Measurements from ENCODE around the gene CEP104.

The CEP104 gene

DNA sequence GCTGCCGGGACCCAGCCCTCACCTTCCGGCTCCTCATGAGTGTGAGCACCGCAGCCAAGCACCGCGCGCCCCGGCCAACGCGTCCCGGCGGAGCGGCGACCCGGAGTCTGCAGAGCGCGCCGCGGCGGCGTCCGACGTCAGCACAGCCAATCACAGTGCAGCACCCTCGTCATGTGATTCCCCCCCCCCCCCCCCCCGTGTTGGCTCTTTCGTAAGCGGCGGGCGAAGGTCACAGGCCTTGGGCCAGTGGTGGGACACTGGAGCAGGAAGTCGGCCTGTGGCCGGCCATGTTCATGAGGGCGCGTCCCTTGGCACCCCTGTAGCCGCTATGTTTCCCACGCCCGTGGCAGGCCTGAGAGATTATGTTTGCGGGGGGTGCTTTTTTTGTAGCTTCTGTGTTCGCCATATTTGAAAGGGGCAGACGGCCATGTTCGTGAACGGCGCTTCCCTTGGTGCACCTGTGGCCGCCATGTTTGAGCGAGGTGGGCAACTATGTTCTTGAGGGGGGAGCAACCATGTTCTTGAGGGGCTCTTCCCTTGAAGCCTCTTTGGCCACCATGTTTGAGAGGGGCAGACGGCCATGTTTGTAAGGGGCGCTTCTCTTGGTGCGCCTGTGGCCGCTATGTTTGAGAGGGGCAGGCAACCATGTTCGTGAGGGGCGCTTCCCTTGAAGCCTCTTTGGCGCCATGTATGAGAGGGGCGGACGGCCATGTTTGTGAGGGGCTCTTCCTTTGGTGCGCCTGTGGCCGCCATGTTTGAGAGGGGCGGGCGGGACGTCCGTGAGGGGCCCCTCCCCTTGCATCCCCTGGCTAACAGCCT lies 43.3 kb upstream of the CEP104 start, which contains the start of gene C1orf174:
TSS of gene C1orf174 (minus strand) at position 123 of the 819 bp plus-strand sequence. CDS start at position 37, 86 bp downstream.
- peaks cover 16% of the 10 kb centered on the region for H3K9me3 Mint-ChIP-seq
- TF ChIP-seq, protein P1, sequence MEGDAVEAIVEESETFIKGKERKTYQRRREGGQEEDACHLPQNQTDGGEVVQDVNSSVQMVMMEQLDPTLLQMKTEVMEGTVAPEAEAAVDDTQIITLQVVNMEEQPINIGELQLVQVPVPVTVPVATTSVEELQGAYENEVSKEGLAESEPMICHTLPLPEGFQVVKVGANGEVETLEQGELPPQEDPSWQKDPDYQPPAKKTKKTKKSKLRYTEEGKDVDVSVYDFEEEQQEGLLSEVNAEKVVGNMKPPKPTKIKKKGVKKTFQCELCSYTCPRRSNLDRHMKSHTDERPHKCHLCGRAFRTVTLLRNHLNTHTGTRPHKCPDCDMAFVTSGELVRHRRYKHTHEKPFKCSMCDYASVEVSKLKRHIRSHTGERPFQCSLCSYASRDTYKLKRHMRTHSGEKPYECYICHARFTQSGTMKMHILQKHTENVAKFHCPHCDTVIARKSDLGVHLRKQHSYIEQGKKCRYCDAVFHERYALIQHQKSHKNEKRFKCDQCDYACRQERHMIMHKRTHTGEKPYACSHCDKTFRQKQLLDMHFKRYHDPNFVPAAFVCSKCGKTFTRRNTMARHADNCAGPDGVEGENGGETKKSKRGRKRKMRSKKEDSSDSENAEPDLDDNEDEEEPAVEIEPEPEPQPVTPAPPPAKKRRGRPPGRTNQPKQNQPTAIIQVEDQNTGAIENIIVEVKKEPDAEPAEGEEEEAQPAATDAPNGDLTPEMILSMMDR (IDR thresholded peaks at IDR 0.05; ENCODE audit: unreplicated experiment in 3 of 3): no peak
- H3K27me3 Mint-ChIP-seq (ENCODE audit: low read depth): peaks cover 3% of the 10 kb centered on the region
- peak within 1 kb of the TSS; percentile 92 to 95 (median 92) for H3K4me3 Mint-ChIP-seq
- H3K36me3 Mint-ChIP-seq (ENCODE audit: low read depth): peaks cover 31% of the 10 kb centered on the region
- H3K27ac Mint-ChIP-seq: peak within 1 kb of the TSS; percentile 98 to 100 (median 99)
- H3K4me1 Mint-ChIP-seq: peaks cover 33% of the 10 kb centered on the region

DNA sequence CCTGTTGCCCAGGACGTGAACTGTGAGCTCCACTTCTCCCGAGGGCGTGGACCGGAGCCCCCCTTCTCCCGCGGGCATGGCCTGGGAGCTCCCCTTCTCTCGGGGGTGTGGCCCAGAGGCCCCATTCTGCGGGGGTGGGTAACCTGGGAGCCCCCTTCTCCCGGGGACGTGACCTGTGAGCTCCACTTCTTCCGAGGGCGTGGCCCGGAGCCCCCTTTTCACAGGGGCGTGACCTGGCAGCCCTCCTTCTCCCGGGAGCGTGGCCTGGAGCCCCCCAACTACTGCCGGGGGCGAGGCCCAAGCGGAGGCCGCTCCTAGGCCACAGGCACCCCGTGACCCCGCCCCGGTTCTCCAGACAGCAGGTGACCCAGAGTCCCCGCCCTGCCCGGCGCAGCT lies 42.7 kb upstream of the CEP104 start:
- Mint-ChIP-seq H3K27ac (peak overlapping the region in 2 of 3 experiments; percentile 98 to 100), H3K4me1 (peaks cover 32% of the 10 kb centered on the region), H3K4me3 (peak overlapping the region; percentile 92 to 95 (median 92)), H3K9me3 (peaks cover 16% of the 10 kb centered on the region), H3K27me3 (ENCODE audit: low read depth) (peaks cover 3% of the 10 kb centered on the region), H3K36me3 (ENCODE audit: low read depth) (peaks cover 36% of the 10 kb centered on the region)
- TF ChIP-seq, protein P1 (IDR thresholded peaks at IDR 0.05; ENCODE audit: unreplicated experiment in 3 of 3): peak in 1 of 3 experiments; percentile 8

DNA sequence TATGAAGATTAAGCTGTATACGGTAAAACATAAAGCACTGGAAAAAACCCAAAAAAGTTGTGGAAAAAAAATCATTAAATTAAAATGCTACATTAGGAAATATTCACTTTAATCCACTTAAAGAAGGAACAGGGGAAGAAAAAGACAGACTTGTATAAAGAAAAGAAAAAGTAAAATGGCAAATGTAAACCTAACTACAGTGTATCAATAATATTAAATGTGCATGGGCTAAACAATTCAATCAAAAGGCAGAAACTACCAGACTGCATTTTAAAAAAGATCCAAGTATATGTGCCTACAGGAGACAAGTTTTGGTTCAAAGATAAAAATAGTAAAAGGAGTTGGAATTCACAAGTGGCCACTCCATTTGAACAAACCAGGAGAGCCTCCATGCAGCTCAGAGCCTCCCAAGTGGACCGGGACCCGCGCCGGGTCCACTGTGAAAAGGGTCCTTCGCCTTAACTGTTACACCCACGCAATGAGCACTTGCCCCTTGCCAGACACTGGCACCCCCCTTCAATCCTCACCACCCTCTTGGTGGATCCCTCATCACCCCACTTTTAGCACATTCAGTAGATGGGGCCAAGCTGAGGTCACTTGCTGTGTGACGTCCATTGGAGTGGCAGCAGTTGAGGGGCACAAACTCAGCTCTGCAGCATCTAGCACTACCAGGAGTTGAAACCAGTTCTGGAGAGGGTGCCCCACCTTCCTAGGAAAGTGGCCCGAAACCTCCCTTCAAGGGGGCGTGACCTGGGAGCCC lies 42.2 kb upstream of the CEP104 start:
- Mint-ChIP-seq H3K4me1 (peaks cover 28% of the 10 kb centered on the region), H3K27me3 (ENCODE audit: low read depth) (peaks cover 3% of the 10 kb centered on the region), H3K27ac (peak overlapping the region; percentile 69 to 89 (median 73)), H3K9me3 (peaks cover 16% of the 10 kb centered on the region), H3K36me3 (ENCODE audit: low read depth) (peaks cover 36% of the 10 kb centered on the region), H3K4me3 (peak overlapping the region; percentile 92 to 95 (median 92))
- TF ChIP-seq, protein P1 (IDR thresholded peaks at IDR 0.05; ENCODE audit: unreplicated experiment in 3 of 3): no peak

DNA sequence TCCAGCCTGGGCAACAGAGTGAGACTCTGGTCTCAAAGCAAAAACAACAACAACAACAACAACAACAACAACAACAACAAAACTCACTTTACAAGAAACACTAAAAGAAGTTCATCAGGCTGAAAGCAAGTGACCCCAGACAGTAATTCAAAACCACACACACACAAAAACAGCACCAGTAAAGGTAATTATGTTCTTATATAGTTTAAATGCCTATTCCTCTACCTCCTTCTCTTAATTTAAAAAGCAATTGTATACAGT lies 41.4 kb upstream of the CEP104 start:
- peaks cover 39% of the 10 kb centered on the region for H3K36me3 Mint-ChIP-seq (ENCODE audit: low read depth)
- peak overlapping the region in 2 of 3 experiments; percentile 73 to 89 for H3K27ac Mint-ChIP-seq
- peaks cover 16% of the 10 kb centered on the region for H3K9me3 Mint-ChIP-seq
- H3K4me3 Mint-ChIP-seq: peak overlapping the region; percentile 92 to 95 (median 92)
- peaks cover 22% of the 10 kb centered on the region for H3K4me1 Mint-ChIP-seq
- peaks cover 3% of the 10 kb centered on the region for H3K27me3 Mint-ChIP-seq (ENCODE audit: low read depth)
- TF ChIP-seq, protein P1 (IDR thresholded peaks at IDR 0.05; ENCODE audit: unreplicated experiment in 3 of 3): no peak

DNA sequence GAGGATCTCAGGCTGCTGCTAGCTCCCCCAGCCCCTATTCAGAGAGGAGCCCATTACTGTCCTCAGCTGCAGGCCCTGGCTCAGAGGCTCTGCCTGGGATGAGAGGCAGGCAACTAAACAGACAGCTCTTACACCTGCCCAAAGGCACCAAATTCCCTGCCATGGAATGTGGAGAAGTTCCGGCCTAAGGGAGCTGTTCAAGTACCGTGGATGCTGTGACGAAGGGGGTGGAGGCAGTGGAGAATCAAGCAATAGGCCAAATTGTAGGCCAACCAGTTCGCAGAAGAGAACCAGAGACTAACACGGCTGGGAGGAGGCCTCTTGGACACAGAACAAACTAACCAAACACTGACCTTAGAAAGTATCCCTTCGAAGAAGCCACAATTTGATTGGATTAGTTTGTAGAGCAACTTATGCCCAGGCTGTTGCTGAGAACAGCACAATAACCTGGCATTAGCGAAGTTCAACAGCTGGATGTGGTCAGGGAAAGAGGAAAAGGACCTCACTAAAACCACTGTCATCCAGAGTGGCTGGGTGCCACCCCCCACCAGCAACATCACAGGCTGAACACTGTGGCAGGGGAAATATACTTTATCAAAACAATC lies 39.5 kb upstream of the CEP104 start:
- peaks cover 47% of the 10 kb centered on the region for H3K36me3 Mint-ChIP-seq (ENCODE audit: low read depth)
- H3K27ac Mint-ChIP-seq: no peak overlapping the region
- H3K9me3 Mint-ChIP-seq: peaks cover 16% of the 10 kb centered on the region

More for the DNA sequence above, 39.5 kb upstream of the CEP104 start:
- Mint-ChIP-seq H3K4me3 (peak overlapping the region; percentile 10 to 57 (median 39)), H3K4me1 (peaks cover 11% of the 10 kb centered on the region), H3K27me3 (ENCODE audit: low read depth) (no peaks in the 10 kb centered on the region)
- TF ChIP-seq, protein P1 (IDR thresholded peaks at IDR 0.05; ENCODE audit: unreplicated experiment in 3 of 3): no peak

All from nephron (organoid).